Left colon (tissue), 2 donors: Measurements from ENCODE around the gene SLTM. TPM values are rescaled to one million over a fixed set of nuclear protein-coding genes. Genes with fewer than 3 reads are reported as not detected.
"Not testable (repeated sequence)": the region's sequence is repeated elsewhere in the genome, so short reads cannot be mapped to it uniquely, and the experiment has no call there.

Experiments
- ATAC-seq: fragments of 200-7000 bp; cut with Tn5 transposase; one replicate; pipeline ENCODE4 v1.9.1; 2020; ENCODE audit warnings: mild to moderate bottlenecking, moderate library complexity
- DNase-seq, 2 donors: peaks; one replicate each; pipeline ENCODE4 v3.0.0-alpha.2; 2020
- intact Hi-C, 2 donors: fragments of 100-400 bp; cut with DNase I in 1 of 2; cut with micrococcal nuclease in 1 of 2; formaldehyde crosslinking; loops; one replicate each; pipeline versions ENCODE4 v1.11.2 to v1.14.0; 2022; cut with DNase I, micrococcal nuclease
- total RNA-seq, 2 donors: library from RNA; stranded (reverse); fragmentation: NEBNext Ultra II Directional; extraction: Animal tissue kit (Norgen Biotek cat#: 25700); gene quantifications; one replicate each; pipeline ENCODE4 v1.2.1, GENCODE V29; 2021
- donor health status: DM: no; HTN: no; CAD: no.
- donor health status: DM: yes; HTN: yes; CAD: no.

Gene SLTM
- total RNA-seq, 2 donors from 2014 or later: 68.3 to 87.5 TPM

DNA sequence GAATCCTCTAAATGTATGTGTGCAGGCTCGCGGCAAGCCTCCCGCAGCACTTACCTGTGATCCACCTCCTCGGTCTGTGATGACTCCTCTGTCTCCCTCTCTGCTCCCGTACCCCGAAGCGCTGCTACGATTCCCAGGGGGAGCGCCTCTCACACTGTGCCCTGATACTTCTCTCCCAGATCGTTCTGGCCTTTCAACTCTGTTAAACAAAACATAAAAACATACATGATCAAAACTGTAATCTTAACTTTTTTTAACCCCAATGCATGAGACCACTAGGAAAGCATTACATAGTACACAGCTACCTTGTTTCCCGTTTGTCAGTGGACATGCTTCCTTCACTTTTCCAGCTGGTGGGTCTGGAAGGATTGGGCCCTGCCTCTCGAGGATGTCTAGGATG lies 46.6 kb downstream of the SLTM start:
- ATAC-seq (no peak), DNase-seq (no peak)
- intact Hi-C loops: no loop called here

DNA sequence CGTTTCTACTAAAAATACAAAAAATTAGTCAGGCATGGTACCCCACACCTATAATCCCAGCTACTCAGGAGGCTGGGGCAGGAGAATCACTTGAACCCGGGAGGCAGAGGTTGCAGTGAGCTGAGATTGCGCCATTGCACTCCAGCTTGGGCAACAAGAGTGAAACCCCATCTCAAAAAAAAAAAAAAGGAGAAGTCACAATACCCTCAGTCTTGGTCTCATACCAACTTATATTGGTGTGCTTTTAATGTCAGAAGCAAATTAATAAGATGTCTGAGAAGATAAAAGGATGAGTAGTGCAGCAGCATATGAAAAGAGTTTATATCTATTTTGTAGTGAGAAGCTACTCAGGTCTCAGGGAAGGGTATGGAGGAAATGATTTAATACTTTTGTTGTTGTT lies 49.6 kb downstream of the SLTM start:
- intact Hi-C loops, DNase-seq, ATAC-seq: not testable (repeated sequence)

DNA sequence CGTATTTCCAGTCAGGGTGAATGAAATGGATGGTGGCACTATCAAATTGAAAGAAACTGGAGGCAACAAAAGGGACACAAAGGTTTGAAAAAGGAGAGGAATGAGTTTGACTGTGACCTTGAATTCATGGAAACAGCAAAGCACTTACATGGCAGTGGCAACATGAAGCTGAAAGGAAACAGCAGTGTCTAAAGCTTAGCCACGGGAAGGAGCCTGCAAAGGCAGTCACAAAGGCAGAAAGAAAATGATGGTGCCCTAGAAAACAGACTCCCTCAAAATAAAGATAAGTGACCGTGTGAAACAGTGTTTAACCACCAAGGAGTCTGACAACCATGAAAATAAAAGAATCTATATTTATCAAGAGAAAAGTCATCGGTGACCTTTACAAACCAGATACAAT lies 51.2 kb downstream of the SLTM start:
- no peak for ATAC-seq
- no peak for DNase-seq
- intact Hi-C loops: no loop called here

GRCh38 chr15:58880320-58880719 lies 53.2 kb downstream of the SLTM start:
- intact Hi-C loops: no loop called here
- ATAC-seq (peak; percentile 8), DNase-seq (no peak)

- ATAC-seq (no peak), DNase-seq (no peak)
- intact Hi-C loops: no loop called here
Measured at GRCh38 chr15:58877999-58878825, 55.3 kb downstream of the SLTM start.

DNA sequence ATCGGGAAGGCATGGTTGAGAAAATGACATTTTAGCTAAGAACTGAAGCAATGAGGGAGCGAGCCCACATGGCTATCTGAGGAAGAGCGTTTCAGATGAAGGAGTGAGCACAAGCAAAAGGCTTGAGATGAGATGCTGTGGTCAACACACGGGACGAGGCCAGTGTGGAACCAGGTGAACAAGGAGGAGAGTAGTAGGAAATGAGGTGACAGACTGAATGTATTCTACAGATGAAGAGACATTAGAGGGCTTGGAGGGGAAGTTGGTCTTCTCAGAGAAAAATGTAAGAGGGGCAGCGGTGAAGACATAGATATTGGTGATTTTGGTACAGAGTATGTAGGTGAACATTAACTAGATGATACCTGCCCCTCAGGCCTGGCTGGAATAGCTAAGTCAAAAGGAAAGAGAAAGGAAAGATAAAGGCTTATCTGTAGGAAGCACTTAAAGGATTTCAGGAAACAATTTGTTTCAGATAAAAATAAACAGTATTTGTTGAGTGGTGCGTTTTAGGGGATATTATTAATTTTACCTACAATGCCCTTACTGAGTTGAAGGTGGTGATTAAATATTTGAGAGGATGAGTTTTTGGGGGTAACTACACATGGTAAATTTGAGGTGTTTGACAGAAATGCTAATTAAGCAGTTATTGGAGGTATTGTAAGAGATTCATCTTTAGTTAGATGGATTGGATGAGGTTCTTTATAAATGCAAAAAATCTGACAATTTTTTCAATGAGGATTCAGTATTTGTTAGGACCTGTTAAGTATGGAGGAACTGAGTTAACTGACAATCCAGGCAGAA lies 57.0 kb downstream of the SLTM start:
- DNase-seq (no peak), ATAC-seq (no peak)
- intact Hi-C loops: no loop called here

GRCh38 chr15:58875343-58875742 lies 58.1 kb downstream of the SLTM start:
- DNase-seq (no peak), ATAC-seq (no peak)
- intact Hi-C loops: no loop called here

- no peak for DNase-seq
- intact Hi-C loops: no loop called here
- ATAC-seq: no peak
Measured at GRCh38 chr15:58873267-58873666, 60.2 kb downstream of the SLTM start.

GRCh38 chr15:58870451-58870850 lies 63.0 kb downstream of the SLTM start:
- no peak for DNase-seq
- no peak for ATAC-seq
- intact Hi-C loops: no loop called here

DNA sequence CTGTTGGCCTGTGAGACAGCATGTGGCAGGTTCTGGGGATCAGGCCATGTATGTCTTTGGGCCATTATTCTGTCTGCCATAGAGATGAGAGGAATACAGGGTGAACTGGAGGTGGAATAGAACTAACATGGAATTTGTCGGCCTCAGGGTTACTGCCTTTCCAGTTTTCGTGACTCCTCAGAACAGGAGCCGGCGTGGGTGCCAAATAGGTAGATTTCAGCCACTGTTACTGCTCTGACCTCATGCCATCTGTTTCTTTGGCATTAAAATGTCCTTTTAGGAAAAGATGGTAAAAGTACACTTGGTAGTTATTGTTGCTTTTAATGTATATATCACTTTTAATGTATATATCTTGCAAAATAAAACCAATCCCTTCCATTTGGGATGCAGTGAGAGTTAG lies 65.6 kb downstream of the SLTM start:
- DNase-seq (no peak), ATAC-seq (no peak)
- intact Hi-C loops: no loop called here

GRCh38 chr15:58865425-58865880 lies 68.0 kb downstream of the SLTM start:
- DNase-seq: no peak
- intact Hi-C loops: no loop called here

GRCh38 chr15:58864602-58865424 lies 68.7 kb downstream of the SLTM start:
- intact Hi-C loops: no loop called here
- no peak for DNase-seq
- no peak for ATAC-seq

More at GRCh38 chr15:58865425-58865880, 68.0 kb downstream of the SLTM start:
- no peak for ATAC-seq

- intact Hi-C loops: no loop called here
- ATAC-seq (no peak), DNase-seq (no peak)
Measured at GRCh38 chr15:58862326-58862725, 71.2 kb downstream of the SLTM start.

- DNase-seq, ATAC-seq, intact Hi-C loops: not testable (repeated sequence)
Measured at GRCh38 chr15:58856621-58857020, 76.9 kb downstream of the SLTM start.

DNA sequence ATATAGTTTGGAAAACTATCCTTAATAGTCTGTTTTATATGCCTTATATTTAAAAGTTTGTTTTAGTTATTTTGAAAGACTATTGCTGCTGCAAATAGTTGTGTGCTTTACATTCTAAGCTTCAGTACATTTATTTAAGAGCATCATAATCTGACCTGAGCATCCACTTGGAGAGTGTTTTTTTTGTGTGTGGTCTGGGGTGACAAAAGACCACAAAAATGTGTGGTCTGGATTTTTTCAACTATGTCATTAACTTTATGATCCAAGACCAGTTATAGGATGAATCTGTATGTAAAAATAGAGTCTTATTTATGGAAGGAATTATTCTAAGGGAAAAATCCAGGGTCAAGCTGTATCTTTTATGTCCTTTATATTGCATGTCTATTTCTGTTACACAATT lies 77.4 kb downstream of the SLTM start:
- ATAC-seq (no peak), DNase-seq (no peak)
- intact Hi-C loops: no loop called here

GRCh38 chr15:58854593-58854992 lies 78.9 kb downstream of the SLTM start:
- ATAC-seq (no peak), DNase-seq (no peak)
- intact Hi-C loops: no loop called here

- ATAC-seq (peak; percentile 78), DNase-seq (no peak)
- intact Hi-C loops: no loop called here
Measured at GRCh38 chr15:58852347-58852746, 81.1 kb downstream of the SLTM start.

DNA sequence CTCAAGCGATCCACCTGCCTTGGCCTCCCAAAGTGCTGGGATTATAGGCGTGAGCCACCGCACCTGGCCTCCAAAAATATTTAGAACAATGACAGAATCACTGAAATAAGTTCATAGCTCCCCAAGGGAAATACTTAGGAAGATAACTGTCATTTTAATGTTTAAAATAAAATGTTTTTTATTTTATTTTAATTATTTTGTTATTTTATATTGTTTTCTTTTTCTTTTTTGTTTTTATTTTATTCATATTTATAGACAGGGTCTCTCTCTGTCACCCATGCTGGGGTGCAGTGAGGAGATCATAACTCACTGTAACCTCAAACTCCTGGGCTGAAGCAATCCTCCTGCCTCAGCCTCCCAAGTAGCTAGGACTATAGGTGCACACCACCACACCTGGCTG lies 82.3 kb downstream of the SLTM start:
- intact Hi-C loops, ATAC-seq, DNase-seq: not testable (repeated sequence)

- intact Hi-C loops: no loop called here
- ATAC-seq (no peak), DNase-seq (no peak)
Measured at GRCh38 chr15:58842713-58843396, 90.6 kb downstream of the SLTM start.
